Activated CD8-positive, alpha-beta T cell treated with anti-CD3 and anti-CD28 coated beads, Interleukin-2, amount 10 ng/mL, durations not matched to agents 7 days and 5 days (primary cell): ENCODE data around the gene SNCG. TPM values are rescaled to one million over a fixed set of nuclear protein-coding genes. Genes with fewer than 3 reads are reported as not detected.
"Not testable (repeated sequence)": the region's sequence is repeated elsewhere in the genome, so short reads cannot be mapped to it uniquely, and the experiment has no call there.

Experiments
- ATAC-seq: fragments of 150-1000 bp; cut with Tn5 transposase; one replicate; pipeline ENCODE4 v1.10.0; 2021; ENCODE audit warnings: moderate library complexity
- CTCF ChIA-PET: fragments of 350-600 bp; sonication (Branson Sonifier 250); formaldehyde crosslinking; loops from one replicate; lab custom pipeline; 2021; ENCODE audit warnings: antibody characterized with exemption; lab: Charles Lee
- POLR2A ChIA-PET: fragments of 350-600 bp; sonication (Branson Sonifier 250); formaldehyde crosslinking; loops from one replicate; lab custom pipeline; 2021; ENCODE audit warnings: antibody characterized with exemption; lab: Charles Lee
- DNase-seq: peaks from one replicate; pipeline ENCODE4 v3.0.0-alpha.2; 2020
- H3K27ac Mint-ChIP-seq: one replicate; pipeline ENCODE4 v1.8.0; 2021; ENCODE audit warnings: mild to moderate bottlenecking, mixed read lengths
- H3K27me3 Mint-ChIP-seq: one replicate; pipeline ENCODE4 v1.8.0; 2021; ENCODE audit warnings: low read depth, mixed read lengths
- H3K36me3 Mint-ChIP-seq: one replicate; pipeline ENCODE4 v1.8.0; 2021; ENCODE audit warnings: low read depth, mixed read lengths
- H3K4me1 Mint-ChIP-seq: one replicate; pipeline ENCODE4 v1.8.0; 2021; ENCODE audit warnings: low read depth, mixed read lengths
- H3K4me3 Mint-ChIP-seq: one replicate; pipeline ENCODE4 v1.8.0; 2021; ENCODE audit warnings: mild to moderate bottlenecking, mixed read lengths
- H3K9me3 Mint-ChIP-seq: one replicate; pipeline ENCODE4 v1.8.0; 2022; ENCODE audit warnings: mixed read lengths; ENCODE audit not compliant: insufficient read depth
- total RNA-seq, 2 experiments: library from RNA; stranded (reverse); gene quantifications; one replicate each; pipeline ENCODE4 v1.2.3, GENCODE V29; 2021

SNCG gene
- total RNA-seq, 2 experiments from 2014 or later, result not detected

GRCh38 chr10:86972613-86973380 lies 14.4 kb downstream of the SNCG start:
- ATAC-seq (no peak), DNase-seq (no peak)
- Mint-ChIP-seq H3K9me3 (no peaks in the 10 kb centered on the region), H3K27ac (no peak overlapping the region), H3K4me1 (peaks cover 13% of the 10 kb centered on the region), H3K4me3 (no peak overlapping the region), H3K36me3 (no peaks in the 10 kb centered on the region), H3K27me3 (peaks cover 31% of the 10 kb centered on the region)
- ChIA-PET CTCF (no interaction called here), POLR2A (no interaction called here)

GRCh38 chr10:86974484-86974883 lies 16.1 kb downstream of the SNCG start:
- ChIA-PET CTCF (no interaction called here), POLR2A (interaction anchor here (0.7 kb wide), 1 partner anchor 323 kb away, joined by 3 read pairs; no protein-coding TSS in a partner anchor)
- H3K4me3 Mint-ChIP-seq, result no peak overlapping the region
- no peak overlapping the region for H3K27ac Mint-ChIP-seq
- no peaks in the 10 kb centered on the region for H3K9me3 Mint-ChIP-seq
- H3K4me1 Mint-ChIP-seq, result peaks cover 13% of the 10 kb centered on the region
- no peak for ATAC-seq
- H3K27me3 Mint-ChIP-seq, result peaks cover 26% of the 10 kb centered on the region
- no peak for DNase-seq
- H3K36me3 Mint-ChIP-seq, result no peaks in the 10 kb centered on the region

GRCh38 chr10:86976362-86977056 lies 18.1 kb downstream of the SNCG start:
- CTCF ChIA-PET, result no interaction called here

GRCh38 chr10:86978457-86978856 lies 20.1 kb downstream of the SNCG start:
- H3K36me3 Mint-ChIP-seq, H3K4me1 Mint-ChIP-seq, H3K9me3 Mint-ChIP-seq, POLR2A ChIA-PET, DNase-seq, H3K27ac Mint-ChIP-seq, ATAC-seq, CTCF ChIA-PET, H3K4me3 Mint-ChIP-seq: not testable (repeated sequence)
- H3K27me3 Mint-ChIP-seq, result peaks cover 14% of the 10 kb centered on the region

More at GRCh38 chr10:86976362-86977056, 18.1 kb downstream of the SNCG start:
- Mint-ChIP-seq H3K27ac (no peak overlapping the region), H3K9me3 (no peaks in the 10 kb centered on the region), H3K4me1 (peaks cover 4% of the 10 kb centered on the region), H3K4me3 (no peak overlapping the region), H3K36me3 (no peaks in the 10 kb centered on the region), H3K27me3 (peaks cover 26% of the 10 kb centered on the region)
- no peak for ATAC-seq
- DNase-seq, result no peak
- POLR2A ChIA-PET, result no interaction called here

- DNase-seq (no peak), ATAC-seq (no peak)
- Mint-ChIP-seq H3K36me3 (no peaks in the 10 kb centered on the region), H3K4me1 (no peaks in the 10 kb centered on the region), H3K27ac (no peak overlapping the region), H3K4me3 (no peak overlapping the region), H3K27me3 (peaks cover 10% of the 10 kb centered on the region), H3K9me3 (no peaks in the 10 kb centered on the region)
- ChIA-PET POLR2A (no interaction called here), CTCF (no interaction called here)
Measured at GRCh38 chr10:86979296-86979818, 21.0 kb downstream of the SNCG start.

GRCh38 chr10:86979977-86980448 lies 21.6 kb downstream of the SNCG start:
- ChIA-PET CTCF (no interaction called here), POLR2A (no interaction called here)
- Mint-ChIP-seq H3K27ac (no peak overlapping the region), H3K4me1 (no peaks in the 10 kb centered on the region), H3K4me3 (no peak overlapping the region), H3K9me3 (no peaks in the 10 kb centered on the region), H3K27me3 (peaks cover 10% of the 10 kb centered on the region), H3K36me3 (no peaks in the 10 kb centered on the region)
- DNase-seq, result no peak
- no peak for ATAC-seq

- CTCF ChIA-PET, H3K4me1 Mint-ChIP-seq, ATAC-seq, POLR2A ChIA-PET, H3K4me3 Mint-ChIP-seq, H3K27ac Mint-ChIP-seq, H3K9me3 Mint-ChIP-seq, DNase-seq, H3K36me3 Mint-ChIP-seq: not testable (repeated sequence)
- peaks cover 10% of the 10 kb centered on the region for H3K27me3 Mint-ChIP-seq
Measured at GRCh38 chr10:86981020-86981419, 22.6 kb downstream of the SNCG start.

GRCh38 chr10:86981716-86982115 lies 23.3 kb downstream of the SNCG start:
- DNase-seq (no peak), ATAC-seq (no peak)
- Mint-ChIP-seq H3K27me3 (peaks cover 12% of the 10 kb centered on the region), H3K27ac (no peak overlapping the region), H3K9me3 (no peaks in the 10 kb centered on the region), H3K36me3 (no peaks in the 10 kb centered on the region), H3K4me1 (no peaks in the 10 kb centered on the region), H3K4me3 (no peak overlapping the region)
- ChIA-PET POLR2A (no interaction called here), CTCF (no interaction called here)

GRCh38 chr10:86984498-86984897 lies 26.1 kb downstream of the SNCG start:
- H3K4me3 Mint-ChIP-seq, POLR2A ChIA-PET, H3K9me3 Mint-ChIP-seq, H3K4me1 Mint-ChIP-seq, DNase-seq, CTCF ChIA-PET, H3K27ac Mint-ChIP-seq, H3K36me3 Mint-ChIP-seq, ATAC-seq: not testable (repeated sequence)
- peaks cover 23% of the 10 kb centered on the region for H3K27me3 Mint-ChIP-seq

GRCh38 chr10:86988520-86988919 lies 30.1 kb downstream of the SNCG start:
- Mint-ChIP-seq H3K4me3 (no peak overlapping the region), H3K36me3 (no peaks in the 10 kb centered on the region), H3K27me3 (peaks cover 24% of the 10 kb centered on the region), H3K4me1 (no peaks in the 10 kb centered on the region), H3K27ac (no peak overlapping the region), H3K9me3 (no peaks in the 10 kb centered on the region)
- ATAC-seq (no peak), DNase-seq (no peak)
- CTCF ChIA-PET, result interaction anchor here (1.4 to 2.1 kb wide), 2 partner anchors 22 to 49 kb away, joined by 4 to 8 read pairs; no protein-coding TSS in a partner anchor
- POLR2A ChIA-PET, result no interaction called here

GRCh38 chr10:86991362-86991761 lies 33.0 kb downstream of the SNCG start:
- not testable (repeated sequence) for ATAC-seq, H3K9me3 Mint-ChIP-seq

GRCh38 chr10:86992456-86992855 lies 34.1 kb downstream of the SNCG start:
- DNase-seq (no peak), ATAC-seq (no peak)
- no peak overlapping the region for H3K4me3 Mint-ChIP-seq
- peaks cover 28% of the 10 kb centered on the region for H3K27me3 Mint-ChIP-seq
- CTCF ChIA-PET, result no interaction called here
- no peaks in the 10 kb centered on the region for H3K4me1 Mint-ChIP-seq
- POLR2A ChIA-PET, result no interaction called here
- no peak overlapping the region for H3K27ac Mint-ChIP-seq
- H3K9me3 Mint-ChIP-seq, result no peaks in the 10 kb centered on the region
- H3K36me3 Mint-ChIP-seq, result no peaks in the 10 kb centered on the region

More at GRCh38 chr10:86991362-86991761, 33.0 kb downstream of the SNCG start:
- peaks cover 23% of the 10 kb centered on the region for H3K27me3 Mint-ChIP-seq
- CTCF ChIA-PET, H3K36me3 Mint-ChIP-seq, H3K4me3 Mint-ChIP-seq, POLR2A ChIA-PET, DNase-seq, H3K4me1 Mint-ChIP-seq, H3K27ac Mint-ChIP-seq: not testable (repeated sequence)
